ENCODE results near the gene TSPAN11. TPM values are rescaled to one million over a fixed set of nuclear protein-coding genes. Genes with fewer than 3 reads are reported as not detected.

TSPAN11 gene
- total RNA-seq, 4 donors from 2014 or later, result 0.18 to 12.4 (median 1.5) TPM

DNA sequence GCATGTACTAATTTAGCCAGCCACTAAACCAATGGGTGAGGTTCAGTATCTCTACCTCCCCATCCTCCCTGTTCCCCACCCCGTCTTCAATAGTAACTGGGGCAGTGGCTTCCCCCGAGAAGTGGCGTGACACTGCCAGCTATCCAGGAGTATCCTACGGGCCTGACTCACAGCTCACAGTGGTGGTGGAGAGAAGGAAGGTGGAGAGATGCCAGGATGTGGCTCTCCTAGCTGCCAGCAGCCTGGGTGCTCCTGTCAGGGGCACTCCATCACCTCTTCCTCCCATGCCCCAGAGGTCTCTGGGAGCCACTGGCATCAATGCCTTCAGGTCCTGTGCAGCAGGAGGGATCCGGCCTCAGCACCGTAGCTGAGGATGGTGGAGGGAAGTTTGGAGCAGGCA lies 49.0 kb downstream of the TSPAN11 start:
- TF ChIP-seq POLR2A (IDR thresholded peaks at IDR 0.05), result no peak
- TF ChIP-seq, protein P1, sequence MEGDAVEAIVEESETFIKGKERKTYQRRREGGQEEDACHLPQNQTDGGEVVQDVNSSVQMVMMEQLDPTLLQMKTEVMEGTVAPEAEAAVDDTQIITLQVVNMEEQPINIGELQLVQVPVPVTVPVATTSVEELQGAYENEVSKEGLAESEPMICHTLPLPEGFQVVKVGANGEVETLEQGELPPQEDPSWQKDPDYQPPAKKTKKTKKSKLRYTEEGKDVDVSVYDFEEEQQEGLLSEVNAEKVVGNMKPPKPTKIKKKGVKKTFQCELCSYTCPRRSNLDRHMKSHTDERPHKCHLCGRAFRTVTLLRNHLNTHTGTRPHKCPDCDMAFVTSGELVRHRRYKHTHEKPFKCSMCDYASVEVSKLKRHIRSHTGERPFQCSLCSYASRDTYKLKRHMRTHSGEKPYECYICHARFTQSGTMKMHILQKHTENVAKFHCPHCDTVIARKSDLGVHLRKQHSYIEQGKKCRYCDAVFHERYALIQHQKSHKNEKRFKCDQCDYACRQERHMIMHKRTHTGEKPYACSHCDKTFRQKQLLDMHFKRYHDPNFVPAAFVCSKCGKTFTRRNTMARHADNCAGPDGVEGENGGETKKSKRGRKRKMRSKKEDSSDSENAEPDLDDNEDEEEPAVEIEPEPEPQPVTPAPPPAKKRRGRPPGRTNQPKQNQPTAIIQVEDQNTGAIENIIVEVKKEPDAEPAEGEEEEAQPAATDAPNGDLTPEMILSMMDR (IDR thresholded peaks at IDR 0.05), result no peak
- no peaks in the 10 kb centered on the region for H3K27me3 ChIP-seq
- no peak for DNase-seq
- H3K4me1 ChIP-seq, result no peaks in the 10 kb centered on the region
- H3K27ac ChIP-seq, result no peak overlapping the region
- H3K36me3 ChIP-seq, result no peaks in the 10 kb centered on the region
- no peak overlapping the region for H3K4me3 ChIP-seq
- no peaks in the 10 kb centered on the region for H3K9me3 ChIP-seq

DNA sequence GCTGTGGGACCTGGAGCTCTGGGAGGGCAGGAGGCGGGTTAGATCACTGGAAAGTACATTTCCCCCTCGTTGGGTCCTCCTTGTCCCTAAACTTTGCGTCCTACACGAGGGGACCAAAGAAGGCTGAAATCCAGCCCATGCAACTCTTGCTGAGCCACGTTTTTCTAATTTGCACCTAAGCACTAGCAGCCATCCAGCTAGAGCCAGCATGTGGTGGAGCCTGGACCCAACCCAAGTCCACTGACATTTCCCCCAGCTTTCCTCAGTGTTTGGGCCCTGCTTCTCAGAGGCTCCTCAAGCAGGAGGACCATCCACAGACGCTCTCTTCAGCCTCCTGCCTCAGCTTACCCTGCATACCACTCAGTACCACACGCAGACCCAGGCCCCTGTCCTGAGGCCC lies 49.7 kb downstream of the TSPAN11 start:
- Histone ChIP-seq H3K27me3 (no peaks in the 10 kb centered on the region), H3K9me3 (no peaks in the 10 kb centered on the region), H3K36me3 (no peaks in the 10 kb centered on the region), H3K4me1 (no peaks in the 10 kb centered on the region), H3K4me3 (no peak overlapping the region), H3K27ac (no peak overlapping the region)
- DNase-seq, result no peak
- TF ChIP-seq POLR2A (IDR thresholded peaks at IDR 0.05), result no peak
- TF ChIP-seq, protein P1 (IDR thresholded peaks at IDR 0.05), result no peak

- no peaks in the 10 kb centered on the region for H3K36me3 ChIP-seq
- no peak overlapping the region for H3K27ac ChIP-seq
- no peaks in the 10 kb centered on the region for H3K27me3 ChIP-seq
- H3K4me1 ChIP-seq, result no peaks in the 10 kb centered on the region
- TF ChIP-seq POLR2A (IDR thresholded peaks at IDR 0.05), result no peak
- TF ChIP-seq, protein P1 (IDR thresholded peaks at IDR 0.05), result no peak
- no peaks in the 10 kb centered on the region for H3K9me3 ChIP-seq
- H3K4me3 ChIP-seq, result no peak overlapping the region
- DNase-seq, result no peak
Measured at GRCh38 chr12:30977124-30977523, 50.6 kb downstream of the TSPAN11 start.

DNA sequence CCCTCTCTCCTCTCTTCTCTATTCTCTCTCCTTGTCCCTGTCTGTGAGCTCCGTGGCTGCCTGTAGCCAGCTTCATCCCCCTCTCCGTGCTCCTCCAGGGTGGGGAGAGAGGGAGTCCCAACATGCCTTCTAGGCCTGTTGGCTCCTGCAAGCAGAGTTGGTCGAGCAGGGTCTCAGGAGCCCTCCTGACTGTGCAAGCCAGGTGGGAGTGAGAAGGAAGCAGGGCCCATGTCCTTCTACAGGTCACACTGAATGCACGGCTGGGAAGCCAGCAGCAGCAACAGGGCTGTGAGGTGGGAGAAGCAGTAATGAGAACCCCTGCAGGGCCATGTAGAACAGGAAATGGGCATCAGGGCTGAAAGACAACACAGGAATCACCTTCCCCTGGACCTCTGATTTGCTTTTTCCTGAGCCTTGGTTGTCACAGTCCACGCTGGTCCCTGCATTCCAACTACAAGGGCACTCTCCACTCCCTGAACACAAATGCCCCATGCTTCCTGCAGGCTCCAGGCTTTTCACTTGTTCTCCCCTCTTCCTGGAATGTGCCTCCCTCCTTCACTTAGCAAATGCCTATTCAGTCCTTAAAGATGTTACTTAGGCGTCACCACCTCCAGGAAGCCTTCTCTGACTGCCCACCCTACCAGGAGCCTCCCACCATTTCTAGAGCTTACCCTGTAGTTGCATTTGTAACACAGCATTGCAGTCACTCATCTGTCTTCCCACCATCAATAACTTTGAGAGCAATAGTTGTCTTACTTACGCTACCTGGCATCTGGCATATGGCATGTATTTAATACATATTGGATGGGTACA lies 51.2 kb downstream of the TSPAN11 start:
- Histone ChIP-seq H3K4me3 (no peak overlapping the region), H3K9me3 (no peaks in the 10 kb centered on the region), H3K27ac (no peak overlapping the region), H3K4me1 (no peaks in the 10 kb centered on the region), H3K27me3 (no peaks in the 10 kb centered on the region), H3K36me3 (no peaks in the 10 kb centered on the region)
- no peak for TF ChIP-seq POLR2A (IDR thresholded peaks at IDR 0.05)
- TF ChIP-seq, protein P1 (IDR thresholded peaks at IDR 0.05), result no peak
- DNase-seq, result no peak

DNA sequence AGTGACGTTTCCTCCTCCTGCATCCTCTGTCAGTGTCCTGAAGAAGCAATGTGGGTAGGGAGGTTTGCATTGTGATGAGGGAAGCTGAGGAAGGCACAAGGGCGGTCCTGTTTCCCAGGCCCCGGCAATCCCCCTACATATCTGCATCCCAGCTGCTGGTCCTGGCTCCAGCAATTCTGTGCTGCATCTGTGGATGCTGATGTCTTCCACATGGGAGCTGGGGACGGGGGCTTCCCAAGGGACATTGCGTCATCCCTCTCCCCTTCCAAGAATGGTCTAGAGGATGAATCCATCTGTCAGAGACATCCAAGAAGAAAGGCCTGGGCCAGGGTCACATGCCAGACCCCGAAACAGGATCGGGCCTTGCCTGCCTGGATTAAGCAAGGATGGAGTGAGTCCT lies 52.1 kb downstream of the TSPAN11 start:
- no peaks in the 10 kb centered on the region for H3K4me1 ChIP-seq
- no peak overlapping the region for H3K4me3 ChIP-seq
- TF ChIP-seq POLR2A (IDR thresholded peaks at IDR 0.05), result no peak
- TF ChIP-seq, protein P1 (IDR thresholded peaks at IDR 0.05), result no peak
- no peak overlapping the region for H3K27ac ChIP-seq
- no peak for DNase-seq
- no peaks in the 10 kb centered on the region for H3K36me3 ChIP-seq
- H3K27me3 ChIP-seq, result no peaks in the 10 kb centered on the region
- no peaks in the 10 kb centered on the region for H3K9me3 ChIP-seq
